ENCODE measurements around the gene B3GALT2.
"Not testable (repeated sequence)": the region's sequence is repeated elsewhere in the genome, so short reads cannot be mapped to it uniquely, and the experiment has no call there.

Gene B3GALT2

GRCh38 chr1:193185901-193186731 lies at the start of gene B3GALT2:
B3GALT2 (minus strand) TSS chr1:193186613; CDS start chr1:193181562, 5,051 bp downstream.
- DNase-seq, result peak; percentile 50

DNA sequence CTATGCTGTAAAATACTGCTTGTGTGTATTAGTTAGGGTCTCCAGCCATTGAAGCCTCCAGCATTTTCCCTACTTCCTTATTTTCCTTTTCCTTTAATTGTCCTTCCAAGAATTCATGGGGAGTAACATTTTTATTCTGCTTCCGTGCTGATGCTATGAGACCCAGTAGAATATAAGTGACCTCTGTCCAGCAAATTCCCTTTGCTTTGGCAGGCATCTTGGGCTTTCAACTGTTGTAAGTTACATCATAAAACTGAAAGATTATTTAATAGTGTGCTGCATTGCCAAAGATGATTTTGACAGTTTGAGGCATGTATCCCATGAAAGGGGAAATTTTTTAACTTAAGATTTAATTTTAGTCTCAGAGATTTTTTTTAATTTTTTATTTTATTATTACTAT lies 48.1 kb upstream of the B3GALT2 start:
- DNase-seq, result no peak

GRCh38 chr1:193231146-193231545 lies 44.7 kb upstream of the B3GALT2 start:
- DNase-seq, result not testable (repeated sequence)

DNA sequence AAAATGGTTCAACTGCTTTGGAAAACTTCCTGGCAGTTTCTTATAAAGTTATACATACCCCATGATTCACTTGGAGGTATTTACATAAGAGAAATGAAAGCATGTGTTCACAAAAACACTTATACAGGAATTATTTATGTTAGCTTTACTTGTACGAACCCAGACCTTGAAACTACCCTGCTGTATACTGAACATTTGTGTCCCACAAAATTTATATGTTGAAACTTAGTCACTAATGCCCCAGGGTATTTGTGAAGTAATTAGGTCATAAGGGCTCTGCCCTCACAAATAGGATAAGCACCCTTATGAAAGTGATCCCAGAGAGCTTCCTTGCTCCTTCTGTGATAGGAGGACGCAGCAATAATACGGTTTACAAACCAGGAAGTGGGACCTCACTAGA lies 42.7 kb upstream of the B3GALT2 start:
- no peak for DNase-seq

DNA sequence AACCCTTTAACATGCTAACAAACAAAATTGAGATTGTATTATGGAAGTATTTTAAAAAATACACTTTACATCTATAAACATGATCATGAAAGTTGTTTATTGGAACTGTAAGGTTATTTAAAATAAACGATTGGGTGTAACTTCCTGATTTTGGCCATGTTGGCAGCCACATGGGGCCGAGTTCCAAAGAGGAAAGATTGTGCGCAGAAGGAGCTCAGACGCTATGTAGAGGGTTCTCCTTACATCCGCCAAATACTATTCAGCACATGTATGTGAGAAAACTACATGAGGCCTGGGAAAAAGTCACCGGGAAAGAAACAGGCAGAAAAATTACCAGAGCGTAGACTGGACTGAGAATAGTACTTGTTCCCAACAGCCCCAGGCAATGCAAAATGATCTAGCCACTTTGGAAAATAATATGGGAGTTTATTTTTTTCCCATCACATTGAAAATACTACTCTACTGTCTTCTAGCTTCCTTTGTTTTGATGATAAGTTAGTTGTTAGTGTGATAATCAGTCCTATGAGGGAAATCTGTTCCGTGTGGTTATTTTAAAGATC lies 35.7 kb upstream of the B3GALT2 start:
- DNase-seq, result no peak

- DNase-seq, result no peak
These were observed 35.2 kb upstream of the B3GALT2 start for GRCh38 chr1:193221651-193222050.

- DNase-seq, result no peak
These were observed 33.0 kb upstream of the B3GALT2 start for GRCh38 chr1:193219391-193219790.

DNA sequence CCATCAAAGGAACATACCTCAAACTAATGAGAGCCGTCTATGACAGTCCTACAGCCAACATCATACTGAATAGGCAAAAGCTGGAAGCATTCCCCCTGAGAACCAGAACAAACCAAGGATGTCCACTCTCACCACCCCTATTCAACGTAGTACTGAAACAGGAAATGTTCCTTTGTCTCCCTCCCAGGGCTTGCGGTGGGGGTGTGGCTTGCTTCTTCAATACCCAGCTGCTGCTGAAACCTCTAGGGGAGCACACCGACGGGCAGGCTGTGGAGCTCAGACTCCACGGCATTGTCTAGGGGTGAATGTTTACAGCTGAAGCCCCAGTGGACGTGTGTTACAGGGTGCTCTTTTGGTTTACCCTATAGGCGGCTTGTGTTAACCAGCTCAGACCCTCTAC lies 30.5 kb upstream of the B3GALT2 start:
- DNase-seq, result no peak

DNA sequence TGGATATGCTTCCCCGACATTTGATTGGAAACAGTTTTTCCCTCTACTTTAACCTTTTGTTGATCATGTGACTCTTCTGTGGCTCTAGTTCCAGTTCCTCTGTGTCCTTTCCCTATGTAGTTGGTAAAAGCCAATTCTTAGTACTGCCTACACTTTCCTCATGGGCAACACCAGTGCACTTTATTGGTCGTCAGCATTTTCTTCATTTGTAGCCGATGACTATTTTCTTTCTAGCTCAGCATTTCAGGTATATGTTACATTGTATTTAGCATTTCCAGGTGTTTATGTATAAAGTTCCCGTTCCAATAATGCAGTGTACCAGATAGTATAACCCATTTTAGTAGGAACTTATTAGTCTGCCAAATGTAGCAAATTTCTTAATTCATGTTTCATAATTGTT lies 27.6 kb upstream of the B3GALT2 start:
- DNase-seq, result no peak

GRCh38 chr1:193212637-193213036 lies 26.2 kb upstream of the B3GALT2 start:
- no peak for DNase-seq

DNA sequence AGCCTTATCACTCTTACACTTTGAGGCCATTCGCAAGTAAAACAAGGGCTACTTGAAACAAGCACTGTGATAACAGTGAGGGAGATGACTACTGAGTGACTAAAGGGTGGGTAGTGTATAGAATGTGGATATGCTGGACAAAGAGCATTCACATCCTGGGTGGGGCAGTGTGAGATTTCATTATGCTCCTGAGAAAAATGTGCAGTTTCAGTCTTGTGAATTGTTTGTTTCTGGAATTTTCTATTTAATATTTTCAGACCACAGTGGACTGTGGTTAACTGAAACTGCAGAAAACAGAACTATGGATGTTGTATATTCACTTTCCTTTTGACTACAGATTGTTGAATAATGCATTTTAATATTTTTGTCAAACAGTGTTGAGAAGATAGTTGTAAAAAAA lies 25.1 kb upstream of the B3GALT2 start:
- DNase-seq, result no peak

DNA sequence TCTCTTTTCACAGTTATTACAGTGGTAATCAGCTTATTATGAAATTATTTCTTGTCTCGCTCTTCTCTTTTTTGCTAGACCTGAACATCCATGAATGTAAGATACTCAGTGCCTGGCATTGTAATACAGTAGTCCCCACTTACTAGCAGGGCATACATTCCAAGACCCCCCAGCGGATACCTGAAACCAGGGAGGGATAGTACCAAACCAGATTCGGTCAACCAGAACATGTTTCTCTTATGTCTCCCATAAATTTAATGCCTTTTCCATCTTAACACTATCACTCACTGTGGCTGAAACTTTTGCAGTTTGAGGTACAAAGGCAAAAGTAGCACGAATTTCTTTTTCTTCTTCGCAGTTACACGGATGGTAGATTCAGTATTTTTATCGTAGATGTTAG lies 24.6 kb upstream of the B3GALT2 start:
- no peak for DNase-seq

- no peak for DNase-seq
These were observed 14.6 kb upstream of the B3GALT2 start for GRCh38 chr1:193201021-193201420.

DNA sequence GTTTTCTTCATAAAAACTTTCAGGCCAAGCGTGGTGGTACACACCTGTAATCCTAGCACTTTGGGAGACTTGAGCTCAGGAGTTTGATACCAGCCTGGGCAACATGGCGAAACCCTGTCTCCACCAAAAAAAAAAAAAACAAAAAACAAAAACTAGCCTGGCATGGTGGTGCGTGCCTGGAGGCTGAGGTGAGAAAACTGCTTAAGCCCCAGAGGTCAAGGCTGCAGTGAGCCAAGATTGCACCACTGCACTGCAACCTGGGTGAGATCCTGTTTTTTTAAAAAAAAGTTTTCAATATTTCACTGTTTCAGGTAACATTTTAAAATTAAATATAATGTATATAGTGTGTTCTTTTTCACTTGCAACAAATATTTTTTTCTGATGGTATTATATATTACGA lies 13.5 kb upstream of the B3GALT2 start:
- DNase-seq, result no peak

- no peak for DNase-seq
These were observed 6.2 kb upstream of the B3GALT2 start for GRCh38 chr1:193192586-193192985.

DNA sequence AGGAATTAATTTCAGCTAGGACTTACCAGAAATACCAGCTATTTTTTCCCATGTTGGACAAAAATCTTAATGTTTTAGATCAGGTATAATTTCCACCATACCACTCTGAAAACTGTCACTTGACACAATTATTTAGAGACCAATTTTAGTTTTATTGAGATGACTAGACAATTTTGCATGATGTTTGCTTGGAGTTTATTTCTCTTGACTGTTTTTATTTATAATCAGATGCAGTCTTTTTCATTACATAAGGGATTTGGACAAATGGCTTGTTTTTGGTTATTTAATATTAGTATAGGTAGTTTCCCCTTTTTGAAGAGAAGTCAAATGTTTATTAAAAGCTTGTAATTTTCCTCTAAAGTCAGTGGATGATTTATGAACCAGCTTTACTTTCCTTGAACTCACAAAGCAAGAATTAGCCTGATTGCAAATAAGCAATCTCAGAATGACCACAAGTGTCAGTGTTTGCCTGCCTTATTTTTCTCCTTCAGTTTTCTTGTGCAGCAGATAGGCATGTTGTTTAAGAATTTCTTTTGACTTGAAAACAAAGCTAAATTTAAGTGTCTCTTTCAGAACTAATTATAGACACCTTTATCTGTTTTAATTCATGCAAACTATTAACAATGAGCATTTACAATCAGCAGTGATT lies 3.8 kb upstream of the B3GALT2 start:
- DNase-seq, result no peak

DNA sequence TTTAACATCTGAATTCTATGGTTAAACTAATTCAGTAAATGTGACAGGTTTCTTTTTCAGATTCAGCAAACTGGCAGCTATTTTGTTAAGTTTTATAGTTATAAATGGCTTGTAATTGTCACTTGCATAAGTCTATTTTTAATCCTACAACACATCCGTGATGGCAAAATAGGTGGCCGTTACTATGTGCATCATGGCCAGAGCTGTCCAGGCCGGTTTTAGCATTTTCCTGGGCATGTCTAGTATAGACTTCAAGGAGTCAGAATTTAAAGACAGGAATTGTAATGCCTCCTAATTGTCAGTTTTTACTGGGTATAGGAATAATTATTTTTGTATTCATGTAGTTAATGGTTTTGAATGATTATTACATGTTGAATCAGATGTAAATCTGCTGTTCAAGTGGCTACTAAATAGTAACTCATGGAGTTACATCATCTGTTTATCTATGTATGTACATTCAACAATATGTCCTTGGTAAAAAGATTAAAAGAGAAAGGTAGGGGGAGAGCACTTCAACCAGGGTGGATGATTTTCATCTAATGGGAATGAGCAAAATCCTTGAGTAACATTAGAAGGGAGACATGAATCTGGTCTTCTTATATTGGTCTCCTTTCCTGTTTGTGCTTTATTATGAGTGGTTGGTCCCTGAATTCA lies 3.2 kb upstream of the B3GALT2 start:
- DNase-seq, result no peak

DNA sequence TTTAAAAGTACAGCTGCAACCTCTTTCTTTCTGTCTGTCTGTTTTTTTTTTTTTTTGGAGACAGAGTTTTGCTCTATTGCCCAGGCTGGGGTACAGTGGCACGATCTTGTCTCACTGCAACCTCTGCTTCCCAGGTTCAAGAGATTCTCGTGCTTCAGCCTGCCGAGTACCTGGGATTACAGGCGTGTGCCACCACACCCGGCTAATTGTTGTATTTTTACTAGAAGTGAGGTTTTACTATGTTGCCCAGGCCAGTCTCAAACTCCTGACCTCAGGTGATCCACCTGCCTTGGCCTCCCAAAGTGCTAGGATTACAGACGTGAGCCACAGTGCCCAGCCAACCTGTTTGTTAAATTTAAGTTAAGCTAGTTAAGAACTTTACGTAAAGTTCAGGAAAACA lies 2.5 kb upstream of the B3GALT2 start:
- DNase-seq, result not testable (repeated sequence)

DNA sequence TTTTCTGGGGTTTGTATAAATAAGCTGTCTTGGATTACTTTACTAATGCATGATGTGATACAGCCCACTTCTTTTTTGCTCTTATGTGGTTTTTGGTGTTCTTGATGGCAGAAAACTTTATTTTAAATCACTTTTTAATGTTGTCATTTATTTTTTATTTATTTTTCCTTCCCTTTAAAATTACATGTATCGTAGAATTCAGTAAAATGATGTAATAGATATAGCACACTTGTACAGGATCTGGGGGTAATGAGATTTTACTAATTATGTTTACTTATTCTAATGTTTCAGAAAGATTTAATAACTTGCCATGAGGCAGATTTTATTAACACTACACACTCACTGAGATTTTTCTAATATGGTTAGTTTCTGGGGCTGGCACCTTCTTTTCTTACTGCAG lies 701 bp upstream of the B3GALT2 start:
- DNase-seq, result no peak

- no peak for DNase-seq
These were observed 1.2 kb downstream of the B3GALT2 start for GRCh38 chr1:193185211-193185610.

- no peak for DNase-seq
These were observed 1.6 kb downstream of the B3GALT2 start for GRCh38 chr1:193184776-193185175.

DNA sequence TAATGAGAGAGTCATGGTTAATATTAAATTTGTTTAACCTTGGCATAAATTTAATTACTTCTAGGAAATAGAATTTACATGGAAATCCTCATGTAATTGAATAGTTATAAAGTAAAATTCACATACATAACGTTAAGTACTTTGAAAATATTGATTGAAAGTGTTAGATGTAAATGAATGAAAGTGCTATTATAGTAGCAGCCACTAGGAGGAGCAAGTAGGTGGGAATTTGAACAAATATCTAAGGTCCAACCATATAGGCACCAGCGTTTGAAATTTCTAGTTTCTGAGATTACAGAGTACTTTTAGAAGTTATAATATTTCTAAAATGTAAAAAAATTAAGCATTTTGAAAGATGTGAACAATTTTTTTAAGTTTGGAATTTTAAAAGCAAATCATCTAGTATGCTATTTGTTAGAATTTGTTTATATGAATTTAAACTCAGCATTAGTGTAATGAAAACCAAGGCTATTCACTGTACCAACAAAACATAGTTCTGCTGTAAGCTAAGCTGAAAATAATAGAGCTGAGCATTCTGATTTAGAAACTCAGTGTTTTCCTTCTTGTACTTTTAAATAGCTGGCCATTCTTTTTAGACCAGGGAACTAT lies 3.3 kb downstream of the B3GALT2 start:
- DNase-seq, result peak; percentile 81

DNA sequence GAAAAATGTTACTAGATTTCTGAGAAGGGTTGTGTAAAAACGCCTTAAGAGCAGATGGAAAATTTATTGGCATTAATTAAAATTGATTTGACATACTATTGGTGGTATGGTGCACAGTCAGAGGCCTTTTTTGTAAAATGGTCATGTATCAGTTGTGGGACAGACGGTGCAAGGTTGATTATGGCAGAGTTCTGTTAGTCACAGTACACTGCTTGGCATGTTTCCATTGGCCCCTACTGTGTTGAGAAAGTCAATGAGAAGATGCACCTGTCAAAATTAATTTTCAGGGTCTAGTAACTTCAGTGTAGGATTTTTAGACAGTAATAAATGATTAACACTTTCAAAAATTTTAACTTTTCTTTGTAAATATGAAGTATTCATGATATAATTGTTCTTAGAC lies 4.4 kb downstream of the B3GALT2 start:
- DNase-seq, result no peak
